Stimulated activated CD8-positive, alpha-beta memory T cell treated with anti-CD3 and anti-CD28 coated beads, Interleukin-15, amount 100 ng/mL, for 1 hour (primary cell): ENCODE results near the gene VENTX.

Experiments
- DNase-seq: peaks from one replicate; pipeline ENCODE4 v3.0.0-alpha.2; 2020; ENCODE audit warnings: low read depth

Gene VENTX

GRCh38 chr10:133272301-133272963, 34.8 kb downstream of the VENTX start:
- DNase-seq, result no peak

GRCh38 chr10:133272964-133273420, 35.3 kb downstream of the VENTX start:
- no peak for DNase-seq

- DNase-seq, result no peak
Measured at GRCh38 chr10:133273534-133274143, 36.0 kb downstream of the VENTX start.

GRCh38 chr10:133274751-133275683, 37.4 kb downstream of the VENTX start:
- DNase-seq, result peak; percentile 56

- DNase-seq, result no peak
Measured at GRCh38 chr10:133275684-133276092, 38.0 kb downstream of the VENTX start.

- no peak for DNase-seq
Measured at GRCh38 chr10:133276100-133276434, 38.4 kb downstream of the VENTX start.

- peak; percentile 34 for DNase-seq
Measured at GRCh38 chr10:133276435-133277201, 39.0 kb downstream of the VENTX start, which contains the start of gene ADAM8. Gene ADAM8 (minus strand): TSS chr10:133276868. CDS start chr10:133276817, 51 bp downstream.

- no peak for DNase-seq
Measured at GRCh38 chr10:133277277-133277992, 39.8 kb downstream of the VENTX start.

- no peak for DNase-seq
Measured at GRCh38 chr10:133277993-133278576, 40.4 kb downstream of the VENTX start.

GRCh38 chr10:133278577-133279265, 41.1 kb downstream of the VENTX start:
- DNase-seq, result peak; percentile 41

- DNase-seq, result no peak
Measured at GRCh38 chr10:133279326-133280226, 41.9 kb downstream of the VENTX start.

GRCh38 chr10:133280391-133281059, 42.9 kb downstream of the VENTX start:
- no peak for DNase-seq

GRCh38 chr10:133281084-133281483, 43.4 kb downstream of the VENTX start:
- DNase-seq, result no peak

- no peak for DNase-seq
Measured at GRCh38 chr10:133281628-133282372, 44.1 kb downstream of the VENTX start.

- no peak for DNase-seq
Measured at GRCh38 chr10:133282846-133283390, 45.3 kb downstream of the VENTX start.

- DNase-seq, result no peak
Measured at GRCh38 chr10:133283931-133284330, 46.3 kb downstream of the VENTX start.

GRCh38 chr10:133285217-133285616, 47.6 kb downstream of the VENTX start:
- DNase-seq, result no peak

GRCh38 chr10:133286366-133286765, 48.7 kb downstream of the VENTX start:
- DNase-seq, result no peak
